ENCODE measurements around the gene MRM2.

GRCh38 chr7:2204446-2204845 is 37.6 kb downstream of the MRM2 start:
- TF ChIP-seq ERG (CRISPR knock-in tag; IDR thresholded peaks at IDR 0.05), result no peak
- TF ChIP-seq, protein P1, sequence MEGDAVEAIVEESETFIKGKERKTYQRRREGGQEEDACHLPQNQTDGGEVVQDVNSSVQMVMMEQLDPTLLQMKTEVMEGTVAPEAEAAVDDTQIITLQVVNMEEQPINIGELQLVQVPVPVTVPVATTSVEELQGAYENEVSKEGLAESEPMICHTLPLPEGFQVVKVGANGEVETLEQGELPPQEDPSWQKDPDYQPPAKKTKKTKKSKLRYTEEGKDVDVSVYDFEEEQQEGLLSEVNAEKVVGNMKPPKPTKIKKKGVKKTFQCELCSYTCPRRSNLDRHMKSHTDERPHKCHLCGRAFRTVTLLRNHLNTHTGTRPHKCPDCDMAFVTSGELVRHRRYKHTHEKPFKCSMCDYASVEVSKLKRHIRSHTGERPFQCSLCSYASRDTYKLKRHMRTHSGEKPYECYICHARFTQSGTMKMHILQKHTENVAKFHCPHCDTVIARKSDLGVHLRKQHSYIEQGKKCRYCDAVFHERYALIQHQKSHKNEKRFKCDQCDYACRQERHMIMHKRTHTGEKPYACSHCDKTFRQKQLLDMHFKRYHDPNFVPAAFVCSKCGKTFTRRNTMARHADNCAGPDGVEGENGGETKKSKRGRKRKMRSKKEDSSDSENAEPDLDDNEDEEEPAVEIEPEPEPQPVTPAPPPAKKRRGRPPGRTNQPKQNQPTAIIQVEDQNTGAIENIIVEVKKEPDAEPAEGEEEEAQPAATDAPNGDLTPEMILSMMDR (IDR thresholded peaks at IDR 0.05), result no peak
- TF ChIP-seq TP53 (CRISPR knock-in tag; IDR thresholded peaks at IDR 0.05), result no peak
- TF ChIP-seq, protein P2, sequence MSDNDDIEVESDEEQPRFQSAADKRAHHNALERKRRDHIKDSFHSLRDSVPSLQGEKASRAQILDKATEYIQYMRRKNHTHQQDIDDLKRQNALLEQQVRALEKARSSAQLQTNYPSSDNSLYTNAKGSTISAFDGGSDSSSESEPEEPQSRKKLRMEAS (CRISPR knock-in tag; IDR thresholded peaks at IDR 0.05), result no peak
- TF ChIP-seq NR1H2 (CRISPR knock-in tag; IDR thresholded peaks at IDR 0.05), result no peak
- no peak for TF ChIP-seq SP1 (CRISPR knock-in tag; conservative IDR thresholded peaks at IDR 0.05)
- no peak for TF ChIP-seq MLX (CRISPR knock-in tag; IDR thresholded peaks at IDR 0.05)
- TF ChIP-seq, protein P3, sequence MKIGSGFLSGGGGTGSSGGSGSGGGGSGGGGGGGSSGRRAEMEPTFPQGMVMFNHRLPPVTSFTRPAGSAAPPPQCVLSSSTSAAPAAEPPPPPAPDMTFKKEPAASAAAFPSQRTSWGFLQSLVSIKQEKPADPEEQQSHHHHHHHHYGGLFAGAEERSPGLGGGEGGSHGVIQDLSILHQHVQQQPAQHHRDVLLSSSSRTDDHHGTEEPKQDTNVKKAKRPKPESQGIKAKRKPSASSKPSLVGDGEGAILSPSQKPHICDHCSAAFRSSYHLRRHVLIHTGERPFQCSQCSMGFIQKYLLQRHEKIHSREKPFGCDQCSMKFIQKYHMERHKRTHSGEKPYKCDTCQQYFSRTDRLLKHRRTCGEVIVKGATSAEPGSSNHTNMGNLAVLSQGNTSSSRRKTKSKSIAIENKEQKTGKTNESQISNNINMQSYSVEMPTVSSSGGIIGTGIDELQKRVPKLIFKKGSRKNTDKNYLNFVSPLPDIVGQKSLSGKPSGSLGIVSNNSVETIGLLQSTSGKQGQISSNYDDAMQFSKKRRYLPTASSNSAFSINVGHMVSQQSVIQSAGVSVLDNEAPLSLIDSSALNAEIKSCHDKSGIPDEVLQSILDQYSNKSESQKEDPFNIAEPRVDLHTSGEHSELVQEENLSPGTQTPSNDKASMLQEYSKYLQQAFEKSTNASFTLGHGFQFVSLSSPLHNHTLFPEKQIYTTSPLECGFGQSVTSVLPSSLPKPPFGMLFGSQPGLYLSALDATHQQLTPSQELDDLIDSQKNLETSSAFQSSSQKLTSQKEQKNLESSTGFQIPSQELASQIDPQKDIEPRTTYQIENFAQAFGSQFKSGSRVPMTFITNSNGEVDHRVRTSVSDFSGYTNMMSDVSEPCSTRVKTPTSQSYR (CRISPR knock-in tag; IDR thresholded peaks at IDR 0.05), result no peak
- no peak for TF ChIP-seq ZNF423 (CRISPR knock-in tag; IDR thresholded peaks at IDR 0.05)
- TF ChIP-seq ZBTB21 (CRISPR knock-in tag; IDR thresholded peaks at IDR 0.05; ENCODE audit: borderline replicate concordance), result no peak
- TF ChIP-seq, protein P4, sequence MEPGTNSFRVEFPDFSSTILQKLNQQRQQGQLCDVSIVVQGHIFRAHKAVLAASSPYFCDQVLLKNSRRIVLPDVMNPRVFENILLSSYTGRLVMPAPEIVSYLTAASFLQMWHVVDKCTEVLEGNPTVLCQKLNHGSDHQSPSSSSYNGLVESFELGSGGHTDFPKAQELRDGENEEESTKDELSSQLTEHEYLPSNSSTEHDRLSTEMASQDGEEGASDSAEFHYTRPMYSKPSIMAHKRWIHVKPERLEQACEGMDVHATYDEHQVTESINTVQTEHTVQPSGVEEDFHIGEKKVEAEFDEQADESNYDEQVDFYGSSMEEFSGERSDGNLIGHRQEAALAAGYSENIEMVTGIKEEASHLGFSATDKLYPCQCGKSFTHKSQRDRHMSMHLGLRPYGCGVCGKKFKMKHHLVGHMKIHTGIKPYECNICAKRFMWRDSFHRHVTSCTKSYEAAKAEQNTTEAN (CRISPR knock-in tag; IDR thresholded peaks at IDR 0.05), result no peak
- no peak for TF ChIP-seq JUN (CRISPR knock-in tag; IDR thresholded peaks at IDR 0.05)
- TF ChIP-seq ZNF317 (CRISPR knock-in tag; IDR thresholded peaks at IDR 0.05; ENCODE audit: borderline replicate concordance, low read depth), result no peak
- no peak for TF ChIP-seq ATF1 (CRISPR knock-in tag; IDR thresholded peaks at IDR 0.05)

All from WTC11 (cell line).